ENCODE results near the gene KCNE4. TPM values are rescaled to one million over a fixed set of nuclear protein-coding genes. Genes with fewer than 3 reads are reported as not detected.

The KCNE4 gene
- polyA plus RNA-seq, 1 donor from 2014 or later, result not detected

DNA sequence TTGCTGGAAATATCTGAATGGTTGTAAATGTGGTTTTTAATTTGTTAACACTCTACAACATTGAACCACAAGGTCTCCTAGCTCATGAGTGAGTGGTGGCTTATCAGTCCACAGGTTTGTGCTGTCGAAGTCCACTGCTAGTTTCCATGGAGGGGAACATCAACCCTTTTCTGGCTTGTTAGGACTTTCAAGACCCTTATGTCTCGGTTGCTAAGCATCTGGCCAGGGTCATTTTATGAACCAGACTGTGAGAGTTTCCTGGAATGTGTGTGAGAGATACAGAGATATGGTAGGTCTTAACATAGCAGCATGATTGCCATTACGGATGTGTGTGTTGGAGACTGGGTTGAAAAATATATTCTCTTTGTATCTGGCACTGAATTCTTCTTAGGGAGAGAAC lies 36.9 kb downstream of the KCNE4 start:
- H3K79me2 ChIP-seq (replicated peaks; ENCODE audit: insufficient read depth, low read length), result no peaks in the 10 kb centered on the region
- H3F3A ChIP-seq (ENCODE audit: insufficient read depth, low read length, poor library complexity, severe bottlenecking), result no peaks in the 10 kb centered on the region
- no peak overlapping the region for H3K27ac ChIP-seq (ENCODE audit: low read length)
- TF ChIP-seq SMC3 (conservative IDR thresholded peaks at IDR 0.05; ENCODE audit: poor library complexity), result no peak
- TF ChIP-seq POLR2AphosphoS5 (IDR thresholded peaks at IDR 0.05), result no peak
- no peak for TF ChIP-seq REST (IDR thresholded peaks at IDR 0.05; ENCODE audit: borderline replicate concordance)
- TF ChIP-seq EP300 (conservative IDR thresholded peaks at IDR 0.05; ENCODE audit: poor library complexity, severe bottlenecking), result no peak
- TF ChIP-seq CTCF (IDR thresholded peaks at IDR 0.05; ENCODE audit: poor library complexity, severe bottlenecking), result no peak
- TF ChIP-seq TAF1 (IDR thresholded peaks at IDR 0.05; ENCODE audit: low read depth), result no peak
- no peak for TF ChIP-seq MXI1 (conservative IDR thresholded peaks at IDR 0.05; ENCODE audit: poor library complexity, severe bottlenecking)
- no peak for TF ChIP-seq EZH2 (IDR thresholded peaks at IDR 0.05; ENCODE audit: borderline replicate concordance, insufficient read depth, low read length, poor library complexity, severe bottlenecking)
- TF ChIP-seq RAD21 (conservative IDR thresholded peaks at IDR 0.05), result no peak
- no peaks in the 10 kb centered on the region for H3K9me3 ChIP-seq (ENCODE audit: low read length)
- no peaks in the 10 kb centered on the region for H3K27me3 ChIP-seq (ENCODE audit: insufficient read depth, low read depth, low read length)
- no peaks in the 10 kb centered on the region for H4K20me1 ChIP-seq (ENCODE audit: insufficient read depth)
- no peak overlapping the region for H2AFZ ChIP-seq (ENCODE audit: low read depth, low read length)
- no peak overlapping the region for H3K9ac ChIP-seq (ENCODE audit: low read length)
- no peaks in the 10 kb centered on the region for H3K36me3 ChIP-seq (ENCODE audit: insufficient read depth, low read length)
- no peak overlapping the region for H3K4me2 ChIP-seq (ENCODE audit: low read length)
- no peak overlapping the region for H3K4me3 ChIP-seq (ENCODE audit: low read length)
- no peaks in the 10 kb centered on the region for H3K9me2 ChIP-seq (ENCODE audit: insufficient read depth, low read length)

DNA sequence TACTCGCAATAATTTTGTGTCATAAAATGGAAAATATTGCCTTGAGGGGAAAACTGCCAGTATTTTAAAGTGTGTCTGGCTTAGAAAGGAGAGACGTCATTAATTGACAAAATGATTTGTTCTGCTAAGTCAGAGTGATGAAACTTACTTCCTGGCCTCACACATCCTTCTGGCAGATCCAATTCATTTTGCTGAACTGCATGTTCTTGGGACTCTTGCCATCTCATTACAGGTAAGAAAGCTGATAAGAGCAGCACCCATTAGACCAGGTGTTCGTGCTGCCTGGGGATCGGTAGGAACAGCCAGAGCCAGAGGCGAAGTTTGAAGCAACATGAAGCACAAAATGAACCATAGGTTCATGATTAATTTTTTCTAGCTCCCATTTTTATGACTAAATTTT lies 38.0 kb downstream of the KCNE4 start:
- H3K9me3 ChIP-seq (ENCODE audit: low read length), result no peaks in the 10 kb centered on the region
- no peak overlapping the region for H3K4me2 ChIP-seq (ENCODE audit: low read length)
- no peak overlapping the region for H2AFZ ChIP-seq (ENCODE audit: low read depth, low read length)
- H3K79me2 ChIP-seq (replicated peaks; ENCODE audit: insufficient read depth, low read length), result no peaks in the 10 kb centered on the region
- no peak overlapping the region for H3K4me3 ChIP-seq (ENCODE audit: low read length)
- no peak overlapping the region for H3K9ac ChIP-seq (ENCODE audit: low read length)
- H3F3A ChIP-seq (ENCODE audit: insufficient read depth, low read length, poor library complexity, severe bottlenecking), result no peaks in the 10 kb centered on the region
- no peak for TF ChIP-seq TAF1 (IDR thresholded peaks at IDR 0.05; ENCODE audit: low read depth)
- no peak for TF ChIP-seq MXI1 (conservative IDR thresholded peaks at IDR 0.05; ENCODE audit: poor library complexity, severe bottlenecking)
- TF ChIP-seq REST (IDR thresholded peaks at IDR 0.05; ENCODE audit: borderline replicate concordance), result no peak
- TF ChIP-seq SMC3 (conservative IDR thresholded peaks at IDR 0.05; ENCODE audit: poor library complexity), result no peak
- no peak for TF ChIP-seq POLR2AphosphoS5 (IDR thresholded peaks at IDR 0.05)
- no peak for TF ChIP-seq CTCF (IDR thresholded peaks at IDR 0.05; ENCODE audit: poor library complexity, severe bottlenecking)
- no peak for TF ChIP-seq EZH2 (IDR thresholded peaks at IDR 0.05; ENCODE audit: borderline replicate concordance, insufficient read depth, low read length, poor library complexity, severe bottlenecking)
- no peaks in the 10 kb centered on the region for H3K27me3 ChIP-seq (ENCODE audit: insufficient read depth, low read depth, low read length)
- H4K20me1 ChIP-seq (ENCODE audit: insufficient read depth), result no peaks in the 10 kb centered on the region
- H3K36me3 ChIP-seq (ENCODE audit: insufficient read depth, low read length), result no peaks in the 10 kb centered on the region
- H3K9me2 ChIP-seq (ENCODE audit: insufficient read depth, low read length), result no peaks in the 10 kb centered on the region
- H3K27ac ChIP-seq (ENCODE audit: low read length), result no peak overlapping the region
